Left lung (tissue), 10 donors: ENCODE data around the gene HECTD4. TPM values are rescaled to one million over a fixed set of nuclear protein-coding genes. Genes with fewer than 3 reads are reported as not detected.

ENCODE experiments used
- ATAC-seq: fragments of 200-7000 bp; cut with Tn5 transposase; one replicate; pipeline ENCODE4 v1.9.1; 2020; ENCODE audit warnings: moderate library complexity
- DNase-seq, 4 donors: peaks; one replicate each; pipeline ENCODE4 v3.0.0-alpha.2; 2013 to 2020
- H3K27ac ChIP-seq, 2 donors: fragments of 200-600 bp; sonication (generic) in 1 of 2; one replicate each; pipeline versions ENCODE4 v1.5.0 to v1.8.0; 2020 to 2021
- H3K27me3 ChIP-seq, 2 donors: fragments of 200-600 bp; sonication (generic) in 1 of 2; one replicate each; pipeline versions ENCODE4 v1.5.0 to v1.8.0; 2020 to 2021
- H3K36me3 ChIP-seq, 2 donors: fragments of 200-600 bp; sonication (generic) in 1 of 2; one replicate each; pipeline versions ENCODE4 v1.5.0 to v1.8.0; 2020 to 2021
- H3K4me1 ChIP-seq, 2 donors: fragments of 200-600 bp; one replicate each; pipeline ENCODE4 v1.8.0; 2021
- H3K4me3 ChIP-seq, 2 donors: fragments of 200-600 bp; sonication (generic) in 1 of 2; one replicate each; pipeline versions ENCODE4 v1.5.0 to v1.8.0; 2020 to 2021; ENCODE audit warnings: mild to moderate bottlenecking in 1 of 2
- H3K9me3 ChIP-seq, 2 donors: fragments of 200-600 bp; sonication (generic) in 1 of 2; one replicate each; pipeline versions ENCODE4 v1.5.0 to v1.8.0; 2020 to 2021
- CTCF ChIP-seq, 2 donors: fragments of 200-600 bp; sonication (generic) in 1 of 2; IDR thresholded peaks; one replicate each; pipeline versions ENCODE4 v1.5.0 to v1.8.0; 2021; ENCODE audit warnings: antibody characterized with exemption in 2 of 2
- intact Hi-C, 2 donors: fragments of 100-400 bp; cut with DNase I; formaldehyde crosslinking; loops; one replicate each; pipeline versions ENCODE4 v1.11.2 to v1.14.2; 2022
- polyA plus RNA-seq, 6 donors: library from polyadenylated mRNA; unstranded; fragments of 120-200 nt; gene quantifications; one replicate each; pipeline ENCODE4 v1.2.1, GENCODE V29; 2013; ENCODE audit not compliant: insufficient read length in 6 of 6
- total RNA-seq, 2 donors: library from RNA; stranded (reverse); fragmentation: NEBNext Ultra II Directional; extraction: Animal tissue kit (Norgen Biotek cat#: 25700); gene quantifications; one replicate each; pipeline ENCODE4 v1.2.1, GENCODE V29; 2021
- donor health status: DM: no; HTN: yes; CAD: no.
- donor health status: DM: no; HTN: no; CAD: no.

Gene HECTD4
- total and polyA plus RNA-seq, 8 donors: 41.3 to 78.6 (median 64.9) TPM

DNA sequence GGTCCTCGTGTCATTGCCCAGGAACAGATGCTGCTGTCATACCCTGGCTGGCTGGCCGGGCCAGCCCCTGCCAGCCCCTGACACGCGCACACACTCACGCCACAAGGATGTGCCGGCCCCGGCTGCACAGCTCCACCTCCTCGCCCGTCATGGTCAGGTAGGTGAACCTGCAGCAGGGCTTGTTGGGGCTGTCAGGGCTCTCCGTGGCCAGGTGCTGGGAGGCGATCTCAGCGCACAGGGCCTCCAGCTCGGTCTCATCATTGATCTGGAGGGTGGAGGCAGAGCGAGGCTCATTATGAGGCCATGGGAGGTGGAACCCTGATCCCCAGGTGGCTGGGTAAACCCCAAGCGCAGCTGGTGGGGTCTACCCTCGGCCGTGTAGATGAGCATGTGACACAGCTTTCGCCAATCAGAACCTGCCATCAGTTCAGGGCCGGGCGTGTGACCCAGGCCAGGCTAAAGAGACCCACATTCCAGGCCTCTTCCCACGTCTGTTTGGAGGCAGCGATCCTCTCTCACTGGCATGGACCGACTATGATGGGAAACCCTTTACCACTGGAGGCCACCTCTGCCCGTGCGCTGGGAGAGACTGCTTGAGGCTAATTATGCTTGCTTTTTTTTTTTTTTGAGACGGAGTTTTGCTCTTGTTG, 218.1 kb downstream of the HECTD4 start:
- no peak for ATAC-seq
- DNase-seq: peak in 1 of 4 donors; percentile 66

DNA sequence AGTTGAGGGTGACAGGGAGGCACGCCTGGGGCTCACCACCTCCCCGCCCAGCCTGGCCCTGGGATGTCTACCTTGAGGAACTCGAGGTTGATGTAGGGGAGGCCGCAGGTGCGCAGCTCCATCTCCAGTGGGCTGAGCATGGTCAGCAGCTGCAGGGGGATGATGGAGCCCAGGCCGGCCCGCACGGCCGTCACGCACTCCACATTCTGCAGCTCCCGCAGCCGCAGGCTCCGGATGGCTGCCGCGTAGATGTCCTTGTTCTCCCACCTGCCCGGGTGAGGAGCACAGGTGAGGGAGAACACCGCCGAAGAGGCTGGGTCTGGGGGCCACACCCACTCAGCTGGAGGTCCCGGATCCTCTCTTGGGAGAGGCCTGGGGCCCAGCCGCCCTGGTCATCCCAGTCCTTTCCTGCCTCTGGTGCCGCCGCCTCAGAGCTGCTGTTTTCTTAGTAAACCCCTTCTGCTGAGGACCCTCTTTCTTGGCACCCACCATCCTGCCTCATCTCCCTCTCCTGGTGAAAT, 218.7 kb downstream of the HECTD4 start:
- no peaks in the 10 kb centered on the region for H3K27me3 ChIP-seq
- intact Hi-C loops: no loop called here
- no peak overlapping the region for H3K4me3 ChIP-seq
- ATAC-seq (no peak), DNase-seq (peak in 2 of 4 donors; percentile 21 to 67)
- no peak for TF ChIP-seq CTCF (IDR thresholded peaks at IDR 0.05)
- no peaks in the 10 kb centered on the region for H3K9me3 ChIP-seq
- H3K4me1 ChIP-seq: no peaks in the 10 kb centered on the region
- no peak overlapping the region for H3K27ac ChIP-seq
- peaks cover 0 to 84% of the 10 kb centered on the region in 2 donors for H3K36me3 ChIP-seq

More for the DNA sequence above, 218.1 kb downstream of the HECTD4 start:
- peaks cover 0 to 84% of the 10 kb centered on the region in 2 donors for H3K36me3 ChIP-seq
- no peak overlapping the region for H3K4me3 ChIP-seq
- intact Hi-C loops: no loop called here
- H3K27ac ChIP-seq: no peak overlapping the region
- no peaks in the 10 kb centered on the region for H3K9me3 ChIP-seq
- H3K4me1 ChIP-seq: no peaks in the 10 kb centered on the region
- no peaks in the 10 kb centered on the region for H3K27me3 ChIP-seq
- TF ChIP-seq CTCF (IDR thresholded peaks at IDR 0.05): no peak

GRCh38 chr12:112163056-112163455, 219.2 kb downstream of the HECTD4 start:
- Histone ChIP-seq H3K4me3 (no peak overlapping the region), H3K27me3 (no peaks in the 10 kb centered on the region), H3K4me1 (no peaks in the 10 kb centered on the region), H3K27ac (no peak overlapping the region), H3K36me3 (peaks cover 0 to 84% of the 10 kb centered on the region in 2 donors), H3K9me3 (no peaks in the 10 kb centered on the region)
- ATAC-seq (no peak), DNase-seq (peak in 1 of 4 donors; percentile 13)
- no peak for TF ChIP-seq CTCF (IDR thresholded peaks at IDR 0.05)
- intact Hi-C loops: no loop called here

- intact Hi-C loops: no loop called here
- no peak for TF ChIP-seq CTCF (IDR thresholded peaks at IDR 0.05)
- no peaks in the 10 kb centered on the region for H3K4me1 ChIP-seq
- H3K36me3 ChIP-seq: peaks cover 0 to 82% of the 10 kb centered on the region in 2 donors
- ATAC-seq (no peak), DNase-seq (peak in 2 of 4 donors; percentile 12 to 46)
- no peaks in the 10 kb centered on the region for H3K9me3 ChIP-seq
- no peak overlapping the region for H3K27ac ChIP-seq
- H3K4me3 ChIP-seq: no peak overlapping the region
- H3K27me3 ChIP-seq: no peaks in the 10 kb centered on the region
Measured at GRCh38 chr12:112162241-112162790, 219.9 kb downstream of the HECTD4 start.

GRCh38 chr12:112161711-112162110, 220.5 kb downstream of the HECTD4 start:
- no peak for TF ChIP-seq CTCF (IDR thresholded peaks at IDR 0.05)
- Histone ChIP-seq H3K27ac (no peak overlapping the region), H3K4me1 (no peaks in the 10 kb centered on the region), H3K27me3 (no peaks in the 10 kb centered on the region), H3K4me3 (no peak overlapping the region), H3K36me3 (peaks cover 0 to 81% of the 10 kb centered on the region in 2 donors), H3K9me3 (no peaks in the 10 kb centered on the region)
- ATAC-seq: no peak
- DNase-seq: peak in 2 of 4 donors; percentile 6 to 37
- intact Hi-C loops: no loop called here
